K562 (cell line): ENCODE measurements around the gene LST1.

Experiments used
- EZH2 ChIP-seq: IDR thresholded peaks from 2 replicates; pipeline ENCODE4 v1.6.1; 2012; ENCODE audit warnings: low read depth, mild to moderate bottlenecking, inconsistent platforms, low read length, borderline replicate concordance
- HCFC1 ChIP-seq: IDR thresholded peaks from 2 replicates; pipeline ENCODE4 v1.6.1; 2012; ENCODE audit warnings: low read depth, low read length, improper control_type of control experiment
- HMGXB4 ChIP-seq: sonication (generic); formaldehyde crosslinking; IDR thresholded peaks from 2 replicates; pipeline ENCODE4 v1.8.1; 2023; ENCODE audit warnings: mild to moderate bottlenecking, missing genetic modification reagents
- NR2C2 ChIP-seq, 2 experiments: fragments of 200-800 bp in 1 of 2; sonication (Bioruptor generic) in 1 of 2; sonication (generic) in 1 of 2; formaldehyde crosslinking in 1 of 2; IDR thresholded peaks; 2 replicates each; pipeline versions ENCODE4 v1.6.1 to v1.8.0; 2016 to 2022; ENCODE audit warnings: mild to moderate bottlenecking in 1 of 2, missing compliant biosample characterization in 1 of 2, missing genetic modification characterization in 1 of 2, missing genetic modification reagents in 1 of 2
- PHB2 ChIP-seq: fragments of 450-650 bp; IDR thresholded peaks from 2 replicates; pipeline ENCODE4 v1.6.1; 2017; ENCODE audit warnings: low read depth
- RREB1 ChIP-seq: fragments of 250-450 bp; sonication (Bioruptor Pico); IDR thresholded peaks from 2 replicates; pipeline ENCODE4 v1.4.0; 2020
- ZBTB34 ChIP-seq: fragments of 250-450 bp; sonication (Bioruptor Pico); IDR thresholded peaks from 2 replicates; pipeline ENCODE4 v1.8.0; 2021; ENCODE audit warnings: mild to moderate bottlenecking, moderate library complexity
- ZNF121 ChIP-seq: sonication (generic); formaldehyde crosslinking; conservative IDR thresholded peaks from 2 replicates; pipeline ENCODE4 v1.8.0; 2022; ENCODE audit warnings: missing genetic modification reagents
- ZNF133 ChIP-seq: fragments of 250-450 bp; sonication (Bioruptor Pico); IDR thresholded peaks from 2 replicates; pipeline ENCODE4 v1.4.0; 2020; ENCODE audit warnings: mild to moderate bottlenecking

- no peak for TF ChIP-seq PHB2
- no peak for TF ChIP-seq HMGXB4 (CRISPR knock-in tag)
- TF ChIP-seq ZNF121 (CRISPR knock-in tag): no peak
- no peak for TF ChIP-seq ZBTB34 (CRISPR knock-in tag)
- no peak for TF ChIP-seq HCFC1
- no peak for TF ChIP-seq ZNF133 (CRISPR knock-in tag)
- TF ChIP-seq NR2C2 (CRISPR knock-in tag; IDR thresholded peaks at IDR 0.05): no peak
- TF ChIP-seq NR2C2 (tag; IDR thresholded peaks at IDR 0.05): no peak
- TF ChIP-seq RREB1: no peak
- TF ChIP-seq EZH2: no peak
Measured at GRCh38 chr6:31609519-31610406, 23.7 kb downstream of the LST1 start.
